HG02610 (cell line): ENCODE data around the gene TRAK1.

ENCODE experiments used
- ATAC-seq: cut with Tn5 transposase; IDR thresholded peaks from one replicate; pipeline ENCODE4 v1.9.1; 2021; ENCODE audit warnings: mild to moderate bottlenecking, moderate library complexity; ENCODE audit not compliant: unreplicated experiment

Gene TRAK1

GRCh38 chr3:42267878-42268277, 176.7 kb downstream of the TRAK1 start:
- no peak for ATAC-seq

- ATAC-seq = no peak
Observed at GRCh38 chr3:42269647-42270046, 178.5 kb downstream of the TRAK1 start.

GRCh38 chr3:42270561-42270960, 179.4 kb downstream of the TRAK1 start:
- no peak for ATAC-seq

GRCh38 chr3:42271786-42272185, 180.6 kb downstream of the TRAK1 start:
- ATAC-seq = no peak

- no peak for ATAC-seq
Observed at GRCh38 chr3:42273361-42273760, 182.2 kb downstream of the TRAK1 start.

- no peak for ATAC-seq
Observed at GRCh38 chr3:42274266-42274665, 183.1 kb downstream of the TRAK1 start.

GRCh38 chr3:42275217-42275616, 184.1 kb downstream of the TRAK1 start:
- no peak for ATAC-seq
